Stimulated activated CD8-positive, alpha-beta memory T cell treated with anti-CD3 and anti-CD28 coated beads, Interleukin-15, amount 100 ng/mL, for 24 hours (primary cell): ENCODE data around the gene BTBD2.

ENCODE experiments used
- DNase-seq: peaks from one replicate; pipeline ENCODE4 v3.0.0-alpha.2; 2020; ENCODE audit warnings: low read depth

Gene BTBD2

DNA sequence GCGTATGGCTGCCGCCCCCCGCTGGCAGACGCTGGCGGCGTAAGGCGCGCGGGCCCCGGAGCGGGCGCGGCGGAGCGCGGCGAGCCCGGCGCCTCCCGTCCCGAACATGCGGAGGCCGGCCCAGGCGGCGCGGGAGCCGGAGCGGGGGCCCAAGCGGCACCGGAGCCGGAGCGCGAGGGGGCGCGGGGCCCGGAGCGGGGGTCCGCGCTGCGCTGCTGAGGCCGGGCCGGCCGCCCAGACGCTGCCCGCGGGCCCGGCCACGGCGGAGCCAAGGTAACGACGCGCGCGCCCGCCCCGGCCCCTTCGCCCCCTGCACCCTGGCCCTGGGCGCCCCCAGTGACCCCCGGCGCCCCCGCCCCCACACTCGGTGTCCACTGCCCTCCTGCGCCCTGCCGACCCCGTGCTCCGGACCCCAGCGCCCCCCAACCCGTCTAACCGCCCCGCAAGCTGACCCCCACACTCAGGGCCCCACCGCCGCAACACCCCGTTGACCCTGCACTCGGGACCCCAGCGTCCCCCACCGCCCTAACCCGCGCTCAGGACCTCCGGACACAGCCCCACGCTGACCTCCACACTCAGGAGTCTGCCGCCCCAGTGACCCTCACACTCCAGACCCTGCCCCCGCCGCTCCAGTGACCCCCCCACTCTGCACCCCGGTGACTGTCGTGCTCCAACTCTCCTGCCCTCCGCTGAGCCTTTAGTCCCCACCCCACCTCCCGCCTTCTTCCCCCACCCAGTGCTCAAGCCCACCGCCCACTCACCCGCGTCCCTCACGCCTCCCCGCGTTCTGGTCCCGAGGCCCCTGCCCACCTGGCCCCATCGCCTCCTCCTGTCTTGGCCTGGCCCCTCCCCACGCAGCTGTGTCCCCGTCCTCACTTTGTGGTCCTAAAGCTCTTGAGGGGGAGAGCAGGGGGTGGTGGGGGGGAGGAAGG, 74.1 kb downstream of the BTBD2 start, which contains the start of gene CSNK1G2:
Gene CSNK1G2 (plus strand): TSS at position 27 of the 932 bp plus-strand sequence. CDS start 28,601 bp downstream, outside the sequence.
- DNase-seq, result no peak

DNA sequence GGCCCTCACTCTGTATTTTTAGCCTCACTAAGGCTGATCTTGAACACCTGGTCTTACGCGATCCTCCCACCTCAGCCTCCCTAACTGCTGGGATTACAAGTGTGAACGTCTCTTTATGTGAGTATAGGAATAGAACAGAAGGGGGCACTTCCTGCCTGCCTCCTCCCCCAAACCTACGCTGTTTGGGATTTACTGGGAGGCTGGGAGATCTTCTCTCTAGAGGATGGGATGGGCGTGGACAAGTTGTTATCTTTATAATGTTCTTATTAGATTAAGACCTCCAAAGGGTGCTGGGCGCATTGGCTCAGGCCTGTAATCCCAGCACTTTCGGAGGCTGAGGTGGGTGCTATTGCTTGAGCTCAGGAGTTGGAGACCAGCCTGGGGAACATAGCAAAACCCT, 77.4 kb downstream of the BTBD2 start:
- no peak for DNase-seq

DNA sequence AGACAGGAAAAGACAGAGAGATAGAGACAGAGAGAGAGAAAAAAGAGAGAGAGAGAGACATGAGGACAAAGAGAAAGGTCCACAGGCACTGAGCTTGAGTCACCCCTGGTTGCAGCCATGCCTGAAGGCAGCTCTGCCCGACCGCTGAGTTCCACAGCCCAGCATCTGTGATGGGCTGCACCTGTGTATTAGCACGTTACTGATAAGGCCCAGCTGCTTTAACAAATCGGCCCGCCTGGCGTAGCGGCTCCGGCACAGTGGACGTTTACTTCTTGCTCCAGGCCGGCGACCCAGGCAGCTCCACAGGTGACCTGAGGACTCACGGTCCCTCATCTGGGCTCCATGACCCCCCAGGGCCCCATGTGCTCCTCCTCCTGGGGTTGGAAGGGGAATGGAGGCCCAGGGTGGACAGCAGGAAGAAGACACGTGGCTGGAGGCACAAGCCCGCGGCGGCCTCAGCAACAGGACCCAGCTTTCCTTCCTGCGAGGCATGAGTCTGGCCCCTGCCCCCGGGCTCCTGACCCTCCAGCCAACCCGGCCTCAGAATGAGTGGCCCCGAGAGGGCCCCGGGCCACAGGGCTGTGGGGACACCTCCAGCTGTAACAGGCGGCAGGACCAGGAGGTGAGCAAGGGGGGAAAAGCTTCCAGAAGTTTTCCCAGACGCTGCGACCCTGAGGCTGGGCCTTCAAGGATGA, 78.5 kb downstream of the BTBD2 start:
- no peak for DNase-seq

DNA sequence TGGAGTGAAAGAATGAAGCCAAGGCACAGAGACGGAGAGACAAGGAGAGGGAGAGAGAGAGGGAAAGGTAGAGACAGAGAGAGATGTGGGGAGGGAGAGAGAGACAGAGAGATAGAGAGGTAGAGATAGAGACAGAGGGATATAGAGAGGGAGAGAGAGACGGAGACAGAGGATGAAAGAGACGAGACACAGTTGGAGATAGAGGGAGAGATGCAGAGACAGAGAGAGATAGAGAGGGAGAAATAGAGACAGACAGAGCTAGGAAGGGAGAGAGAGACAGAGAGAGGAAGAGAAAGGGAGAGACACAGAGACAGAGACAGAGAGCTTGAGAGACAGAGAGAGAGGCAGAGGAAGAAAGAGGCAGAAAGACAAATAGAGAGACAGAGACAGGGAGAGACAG, 79.1 kb downstream of the BTBD2 start:
- no peak for DNase-seq

DNA sequence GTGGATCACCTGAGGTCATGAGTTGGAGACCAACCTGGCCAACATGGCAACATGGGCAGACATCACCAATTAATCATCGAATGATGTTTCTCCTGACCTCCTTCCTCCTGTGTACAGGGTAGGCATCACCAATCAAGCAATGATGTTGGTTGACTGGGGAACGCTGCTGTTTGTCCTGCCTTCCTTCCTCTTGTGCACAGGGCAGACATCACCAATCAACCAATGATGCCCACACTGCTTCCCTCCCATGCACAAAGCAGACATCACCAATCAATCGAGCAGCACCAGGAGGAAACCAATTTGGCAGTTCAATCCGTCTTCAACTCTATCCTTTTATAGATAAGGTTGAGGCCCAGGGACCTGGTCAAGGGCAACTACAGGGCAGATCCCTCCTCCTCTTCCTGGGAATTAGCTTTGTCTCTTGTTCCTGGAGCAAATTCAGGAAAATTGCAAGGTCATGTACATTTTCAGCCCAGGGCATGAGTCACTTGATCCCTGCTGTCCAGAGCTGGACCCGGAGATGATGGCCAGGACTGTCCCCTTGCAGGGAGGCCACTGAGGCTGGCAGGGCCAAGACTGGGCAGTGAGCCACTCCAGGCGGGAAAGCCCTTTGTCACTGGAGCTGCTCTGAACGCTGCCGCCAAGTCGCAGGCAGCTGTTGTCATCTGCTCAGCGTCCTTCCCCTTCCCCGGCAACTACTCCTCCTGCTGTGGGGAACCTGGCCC, 79.9 kb downstream of the BTBD2 start:
- DNase-seq, result no peak
